HepG2 (cell line): ENCODE data around the gene FBLL1. TPM values are rescaled to one million over a fixed set of nuclear protein-coding genes. Genes with fewer than 3 reads are reported as not detected.

Source experiments
- ATAC-seq: fragments of 200-7000 bp; cut with Tn5 transposase; 3 replicates; pipeline ENCODE4 v1.9.1; 2020; ENCODE audit warnings: mild to moderate bottlenecking, moderate library complexity
- BruUV-seq: library from RNA; stranded (reverse); fragments of 400-500 nt; replicated peaks from 2 replicates; lab custom pipeline; 2021; lab: Mats Ljungman, UMichigan
- CTCF ChIA-PET: fragments of 300-600 bp; formaldehyde crosslinking; extraction: SDS; loops from one replicate; lab custom pipeline; 2021; ENCODE audit warnings: low total read pairs, inconsistent platforms, low intra/inter-chr PET ratio; lab: Yijun Ruan, JAX
- POLR2A ChIA-PET: fragments of 350-600 bp; sonication (Branson Sonifier 250); formaldehyde crosslinking; loops from one replicate; lab custom pipeline; 2020; ENCODE audit warnings: antibody characterized with exemption, inconsistent platforms; lab: Yijun Ruan, JAX
- DNase-seq: peaks from one replicate; pipeline ENCODE4 v3.0.0-alpha.2; 2015; ENCODE audit warnings: low spot score
- FAIRE-seq: peaks from 3 replicates; lab custom pipeline; 2011; peaks lifted over from hg19 to GRCh38; lab: Jason Lieb, UNC
- H2AFZ ChIP-seq: one replicate; pipeline ENCODE4 v1.6.1; 2011; ENCODE audit warnings: low read length, inconsistent platforms
- H3K27ac ChIP-seq: fragments of 300-600 bp; 3 replicates; pipeline ENCODE4 v1.8.0; 2011; ENCODE audit warnings: mixed run types, mild to moderate bottlenecking, mixed read lengths, low read length, inconsistent platforms; ENCODE audit not compliant: insufficient read depth; ENCODE audit errors: extremely low read length
- H3K27me3 ChIP-seq, 2 experiments: fragments of 200-600 bp in 1 of 2; 2 replicates in 1 of 2; 3 replicates in 1 of 2; pipeline versions ENCODE4 v1.6.0 to v1.8.0; 2011; ENCODE audit warnings: low read length in 2 of 2, mild to moderate bottlenecking in 2 of 2, moderate library complexity in 2 of 2, inconsistent platforms in 1 of 2; ENCODE audit not compliant: insufficient read depth in 2 of 2, control insufficient read depth in 1 of 2
- H3K36me3 ChIP-seq, 2 experiments: fragments of 200-600 bp in 1 of 2; replicated peaks in 1 of 2; 2 replicates in 1 of 2; 3 replicates in 1 of 2; pipeline versions ENCODE4 v1.5.1 to v1.8.0; 2011; ENCODE audit warnings: low read length in 2 of 2, inconsistent platforms in 1 of 2; ENCODE audit not compliant: insufficient read depth in 2 of 2, control insufficient read depth in 1 of 2
- H3K4me1 ChIP-seq: 2 replicates; pipeline ENCODE4 v1.5.1; 2012; ENCODE audit warnings: low read length, inconsistent platforms; ENCODE audit not compliant: insufficient read depth
- H3K4me2 ChIP-seq: 2 replicates; pipeline ENCODE4 v1.6.0; 2011; ENCODE audit warnings: low read depth, low read length, inconsistent platforms
- H3K4me3 ChIP-seq, 3 experiments: fragments of 200-600 bp in 1 of 3; sonication (generic), shearing (Covaris generic) in 1 of 3; replicated peaks in 1 of 3; 2 replicates each; pipeline ENCODE4 v1.5.1; 2011 to 2016; ENCODE audit warnings: low read length in 3 of 3, inconsistent platforms in 2 of 3, low read depth in 2 of 3, mild to moderate bottlenecking in 2 of 3, control low read depth in 1 of 3, mixed read lengths in 1 of 3; ENCODE audit not compliant: insufficient read depth in 1 of 3
- H3K79me2 ChIP-seq: one replicate; pipeline ENCODE4 v1.6.1; 2011; ENCODE audit warnings: low read length, inconsistent platforms; ENCODE audit not compliant: insufficient read depth
- H3K9ac ChIP-seq: 2 replicates; pipeline ENCODE4 v1.6.0; 2011; ENCODE audit warnings: mild to moderate bottlenecking, low read depth, low read length, inconsistent platforms; ENCODE audit not compliant: insufficient read depth
- H3K9me3 ChIP-seq: 2 replicates; pipeline ENCODE4 v1.5.1; 2012; ENCODE audit warnings: mild to moderate bottlenecking, low read length
- H4K20me1 ChIP-seq: 2 replicates; pipeline ENCODE4 v1.6.0; 2011; ENCODE audit warnings: inconsistent platforms, mild to moderate bottlenecking, low read length, moderate library complexity; ENCODE audit not compliant: insufficient read depth
- ATF2 ChIP-seq: sonication (generic); formaldehyde crosslinking; IDR thresholded peaks from 2 replicates; pipeline ENCODE4 v1.4.0; 2020; ENCODE audit warnings: missing genetic modification reagents
- CBX1 ChIP-seq: IDR thresholded peaks from one replicate; pipeline ENCODE4 v1.6.1; 2016; ENCODE audit warnings: antibody characterized with exemption, low read depth
- ERF ChIP-seq: IDR thresholded peaks from 2 replicates; pipeline ENCODE4 v1.6.1; 2018; ENCODE audit warnings: missing biosample characterization, missing genetic modification reagents
- EZH2 ChIP-seq: conservative IDR thresholded peaks from 2 replicates; pipeline ENCODE4 v1.6.1; 2012; ENCODE audit warnings: mild to moderate bottlenecking, low read depth, low read length, moderate library complexity
- FOXK1 ChIP-seq: sonication (generic); formaldehyde crosslinking; IDR thresholded peaks from 2 replicates; pipeline ENCODE4 v1.4.0; 2020; ENCODE audit warnings: low read depth, missing genetic modification reagents, borderline replicate concordance
- GPBP1L1 ChIP-seq: sonication (generic); formaldehyde crosslinking; IDR thresholded peaks from 2 replicates; pipeline ENCODE4 v1.5.0; 2020; ENCODE audit warnings: mild to moderate bottlenecking, missing genetic modification reagents
- KAT8 ChIP-seq: IDR thresholded peaks from 2 replicates; pipeline ENCODE4 v1.6.1; 2016; ENCODE audit warnings: missing genetic modification reagents, missing compliant biosample characterization
- KDM1A ChIP-seq: IDR thresholded peaks from 2 replicates; pipeline ENCODE4 v1.6.1; 2016; ENCODE audit warnings: missing compliant biosample characterization
- MTA3 ChIP-seq: sonication (generic); formaldehyde crosslinking; IDR thresholded peaks from 2 replicates; pipeline ENCODE4 v1.4.0; 2020; ENCODE audit warnings: missing genetic modification reagents
- PITX1 ChIP-seq: sonication (generic); formaldehyde crosslinking; IDR thresholded peaks from 2 replicates; pipeline ENCODE4 v1.5.1; 2020; ENCODE audit warnings: mild to moderate bottlenecking, missing genetic modification reagents
- REPIN1 ChIP-seq: sonication (generic); formaldehyde crosslinking; IDR thresholded peaks from 2 replicates; pipeline ENCODE4 v1.8.0; 2022; ENCODE audit warnings: missing genetic modification reagents, low read depth, mild to moderate bottlenecking, borderline replicate concordance
- SOX5 ChIP-seq: IDR thresholded peaks from 2 replicates; pipeline ENCODE4 v1.6.1; 2016; ENCODE audit warnings: borderline replicate concordance
- TRAFD1 ChIP-seq: sonication (generic); formaldehyde crosslinking; IDR thresholded peaks from 2 replicates; pipeline ENCODE4 v1.5.1; 2020; ENCODE audit warnings: missing genetic modification reagents, mild to moderate bottlenecking, borderline replicate concordance
- ZNF12 ChIP-seq: sonication (generic); formaldehyde crosslinking; IDR thresholded peaks from 2 replicates; pipeline ENCODE4 v1.5.0; 2020; ENCODE audit warnings: missing genetic modification reagents
- ZNF230 ChIP-seq: sonication (generic); formaldehyde crosslinking; IDR thresholded peaks from 2 replicates; pipeline ENCODE4 v1.4.0; 2020; ENCODE audit warnings: mild to moderate bottlenecking, missing genetic modification reagents
- ZNF251 ChIP-seq: sonication (generic); formaldehyde crosslinking; IDR thresholded peaks from 2 replicates; pipeline ENCODE4 v1.9.0; 2021; ENCODE audit warnings: mild to moderate bottlenecking, missing genetic modification reagents
- ZNF335 ChIP-seq: sonication (generic); formaldehyde crosslinking; IDR thresholded peaks from 2 replicates; pipeline ENCODE4 v1.4.0; 2020; ENCODE audit warnings: missing genetic modification reagents
- ZNF614 ChIP-seq: IDR thresholded peaks from 2 replicates; pipeline ENCODE4 v1.6.1; 2018; ENCODE audit warnings: missing biosample characterization, missing genetic modification reagents, inconsistent platforms, borderline replicate concordance
- ZNF737 ChIP-seq: sonication (generic); formaldehyde crosslinking; IDR thresholded peaks from 2 replicates; pipeline ENCODE4 v1.5.0; 2020; ENCODE audit warnings: missing genetic modification reagents, mild to moderate bottlenecking, borderline replicate concordance
- ZNF781 ChIP-seq: sonication (generic); formaldehyde crosslinking; IDR thresholded peaks from 2 replicates; pipeline ENCODE4 v1.5.1; 2020; ENCODE audit warnings: borderline replicate concordance, mild to moderate bottlenecking, missing genetic modification reagents; ENCODE audit errors: not compliant biosample characterization
- WGBS: methylation state at CpG from one replicate; pipeline ENCODE4 v1.1.6; 2017; ENCODE audit warnings: low lambda C conversion rate; 5-methylcytosine and 5-hydroxymethylcytosine counted together
- in situ Hi-C: cut with HindIII; loops from 2 replicates; pipeline ENCODE4 v1.10.0; 2017; ENCODE audit warnings: low pct_unique_long_range_greater_than_20kb; ENCODE audit not compliant: extremely low pct_ligation_motif_present
- intact Hi-C: fragments of 100-400 bp; cut with micrococcal nuclease; formaldehyde crosslinking; loops from one replicate; pipeline ENCODE4 v1.10.0; 2022; ENCODE audit not compliant: unreplicated experiment
- polyA plus RNA-seq, 8 experiments: library from polyadenylated mRNA; depleted of rRNA in 3 of 8; stranded (reverse) in 7 of 8; unstranded in 1 of 8; fragments of >200 nt; fragmentation: Illumina TruSeq in 4 of 8; extraction: Trizol in 4 of 8; gene quantifications; 2 replicates each; pipeline versions ENCODE4 v1.2.1 to v1.2.3, GENCODE V29; 2011 to 2016; ENCODE audit warnings: low read depth in 4 of 8, missing spikeins in 1 of 8, mixed read lengths in 1 of 8; ENCODE audit not compliant: insufficient read depth in 1 of 8
- total RNA-seq, 5 experiments: library from RNA; depleted of rRNA; stranded (reverse); fragments of >200 nt; fragmentation: Illumina TruSeq; extraction: Trizol; gene quantifications; 2 replicates each; pipeline ENCODE4 v1.2.3, GENCODE V29; 2016; ENCODE audit warnings: low read depth in 1 of 5

Gene FBLL1
- total and polyA plus RNA-seq, 2 of the 13 experiments (the other 11 are each of a cell fraction or from before 2014, with no cell fraction given), result 0.17 to 0.18 TPM

- in situ Hi-C loops, result no loop called here
- no TSS peak for BruUV-seq
- no peak for FAIRE-seq
- Histone ChIP-seq H3K9ac (no peak overlapping the region), H3K4me1 (peaks cover 29% of the 10 kb centered on the region), H3K4me3 (no peak overlapping the region), H2AFZ (no peak overlapping the region), H3K9me3 (no peaks in the 10 kb centered on the region), H3K4me2 (no peak overlapping the region), H4K20me1 (peaks cover 22% of the 10 kb centered on the region), H3K27me3 (no peaks in the 10 kb centered on the region), H3K79me2 (peaks cover 16% of the 10 kb centered on the region), H3K27ac (no peak overlapping the region), H3K36me3 (peaks cover 17 to 78% of the 10 kb centered on the region in 2 experiments)
- TF ChIP-seq ZNF230 (CRISPR knock-in tag) (no peak), ZNF737 (CRISPR knock-in tag) (no peak), FOXK1 (CRISPR knock-in tag) (no peak), CBX1 (no peak), PITX1 (CRISPR knock-in tag) (no peak), ATF2 (no peak), ERF (no peak), EZH2 (no peak), ZNF335 (CRISPR knock-in tag) (no peak), ZNF781 (no peak), ZNF251 (CRISPR knock-in tag) (no peak), REPIN1 (CRISPR knock-in tag) (no peak), TRAFD1 (CRISPR knock-in tag) (no peak), ZNF614 (CRISPR knock-in tag) (no peak), KAT8 (CRISPR knock-in tag) (no peak), GPBP1L1 (CRISPR knock-in tag) (no peak), ZNF12 (no peak), MTA3 (no peak), KDM1A (CRISPR knock-in tag) (no peak), SOX5 (CRISPR knock-in tag) (no peak)
- ChIA-PET CTCF (no interaction called here), POLR2A (no interaction called here)
- intact Hi-C loops, result no loop called here
- ATAC-seq, result no peak
- no peak for DNase-seq
- 87% methylated on average over 2 of the region's 2 CpGs for WGBS
Observed at GRCh38 chr5:168562279-168562678, 33.2 kb downstream of the FBLL1 start.
